GM18520 (cell line): Measurements from ENCODE around the gene MXD1.
"Not testable (repeated sequence)": the region's sequence is repeated elsewhere in the genome, so short reads cannot be mapped to it uniquely, and the experiment has no call there.

Experiments used
- ATAC-seq: cut with Tn5 transposase; IDR thresholded peaks from one replicate; pipeline ENCODE4 v1.9.1; 2021; ENCODE audit not compliant: unreplicated experiment

The MXD1 gene

GRCh38 chr2:69950671-69951070 is 35.8 kb downstream of the MXD1 start:
- not testable (repeated sequence) for ATAC-seq

- no peak for ATAC-seq
These were observed 37.6 kb downstream of the MXD1 start for GRCh38 chr2:69952336-69953115.

- ATAC-seq = no peak
These were observed 39.2 kb downstream of the MXD1 start for GRCh38 chr2:69954084-69954483.

GRCh38 chr2:69955029-69955428 is 40.1 kb downstream of the MXD1 start:
- no peak for ATAC-seq

GRCh38 chr2:69956475-69956979 is 41.6 kb downstream of the MXD1 start:
- ATAC-seq = no peak

GRCh38 chr2:69957965-69958364 is 43.1 kb downstream of the MXD1 start:
- no peak for ATAC-seq

- ATAC-seq = no peak
These were observed 43.6 kb downstream of the MXD1 start for GRCh38 chr2:69958480-69958879.

- no peak for ATAC-seq
These were observed 44.5 kb downstream of the MXD1 start for GRCh38 chr2:69959425-69959824.

- no peak for ATAC-seq
These were observed 45.9 kb downstream of the MXD1 start for GRCh38 chr2:69960821-69961220.

GRCh38 chr2:69961496-69961895 is 46.6 kb downstream of the MXD1 start, which contains the start of gene ASPRV1:
Gene ASPRV1 (minus strand): TSS chr2:69961631. CDS start chr2:69961436, 195 bp downstream.
- ATAC-seq = no peak

GRCh38 chr2:69962986-69963730 is 48.2 kb downstream of the MXD1 start:
- ATAC-seq = no peak

GRCh38 chr2:69964353-69964841 is 49.5 kb downstream of the MXD1 start:
- no peak for ATAC-seq

GRCh38 chr2:69965756-69966445 is 51.0 kb downstream of the MXD1 start:
- no peak for ATAC-seq

GRCh38 chr2:69966496-69966895 is 51.6 kb downstream of the MXD1 start:
- no peak for ATAC-seq

- no peak for ATAC-seq
These were observed 53.7 kb downstream of the MXD1 start for GRCh38 chr2:69968609-69969008.

GRCh38 chr2:69969126-69969983 is 54.4 kb downstream of the MXD1 start:
- ATAC-seq = no peak

GRCh38 chr2:69969991-69970390 is 55.1 kb downstream of the MXD1 start:
- ATAC-seq = no peak

GRCh38 chr2:69972822-69973221 is 57.9 kb downstream of the MXD1 start:
- no peak for ATAC-seq

- no peak for ATAC-seq
These were observed 58.4 kb downstream of the MXD1 start for GRCh38 chr2:69973335-69973735.

- no peak for ATAC-seq
These were observed 60.4 kb downstream of the MXD1 start for GRCh38 chr2:69975136-69975852.
